ENCODE measurements around the gene HPN.

The HPN gene

DNA sequence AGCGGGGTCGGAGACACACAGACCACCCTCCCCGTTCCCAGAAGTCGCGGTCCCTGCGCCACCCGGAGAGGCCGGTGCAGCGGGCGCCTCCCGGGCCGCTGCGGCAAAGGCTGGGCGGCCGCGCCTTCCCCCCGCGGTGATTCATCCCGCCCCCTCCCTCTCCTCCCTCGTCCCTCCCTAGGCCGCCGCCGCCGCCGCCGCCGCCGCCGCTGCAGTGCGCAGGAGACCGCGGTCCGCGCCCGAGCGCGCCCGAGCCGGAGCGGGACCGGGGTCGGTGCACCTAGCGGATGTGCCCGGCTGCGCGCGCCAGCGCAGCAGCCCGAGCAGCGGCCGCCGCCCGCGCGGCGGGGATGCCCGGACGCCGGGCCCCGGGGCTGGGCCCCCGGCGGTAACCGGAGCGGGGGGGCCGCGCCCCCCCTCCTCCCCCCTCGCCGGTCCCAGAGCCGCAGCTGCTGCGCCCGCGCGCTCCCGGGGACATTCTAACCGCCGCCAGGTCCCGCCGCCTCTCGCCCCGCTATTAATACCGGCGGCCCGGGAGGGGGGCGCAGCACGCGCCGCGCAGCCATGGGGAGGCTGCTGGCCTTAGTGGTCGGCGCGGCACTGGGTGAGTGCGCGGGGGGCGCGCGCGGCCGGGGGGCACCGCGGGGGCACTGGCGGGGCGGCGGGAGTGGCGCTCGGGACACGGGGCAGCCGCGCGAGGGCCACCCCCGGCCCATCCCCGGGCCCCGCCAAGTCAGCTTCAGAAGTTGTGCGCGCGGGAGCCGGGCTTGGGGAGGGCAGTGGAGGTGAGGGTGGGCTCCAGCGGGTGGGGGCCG, 11.1 kb upstream of the HPN start, which contains the start of gene SCN1B:
TSS of gene SCN1B (plus strand) at position 214 of the 815 bp plus-strand sequence. CDS start at position 565, 351 bp downstream.
- H3K4me3 ChIP-seq (ENCODE audit: low read depth, low read length) = peak within 1 kb of the TSS; percentile 42
- POLR2A ChIA-PET = interaction anchor here (0.6 to 1.9 kb wide), 4 partner anchors 13 to 676 kb away, joined by 3 to 13 read pairs (median 4); partner anchors contain the start of gene GRAMD1A
- TF ChIP-seq SCRT2 (tag by site-specific recombination; IDR thresholded peaks at IDR 0.05) (no peak), ZNF549 (tag by site-specific recombination; IDR thresholded peaks at IDR 0.05) (no peak), ZFP69B (tag by site-specific recombination; IDR thresholded peaks at IDR 0.05) (0 out of 2 replicates have a peak, but pooled peaks have one; percentile 6), ZEB2 (tag by site-specific recombination; IDR thresholded peaks at IDR 0.05) (0 out of 2 replicates have a peak, but pooled peaks have one; percentile 90), KLF8 (tag by site-specific recombination; IDR thresholded peaks at IDR 0.05) (peak; percentile 49; the same call in 1 of the 2 replicates), KLF1 (tag by site-specific recombination; IDR thresholded peaks at IDR 0.05) (peak; percentile 27; the same call in 1 of the 2 replicates), ZNF701 (tag by site-specific recombination; IDR thresholded peaks at IDR 0.05) (no peak), WT1 (tag by site-specific recombination; IDR thresholded peaks at IDR 0.05) (peak; percentile 17; the same call in 1 of the 2 replicates), IKZF3 (tag by site-specific recombination; IDR thresholded peaks at IDR 0.05) (peak; percentile 75; the same call in 1 of the 2 replicates), ZIC2 (tag by site-specific recombination; IDR thresholded peaks at IDR 0.05) (no peak), ZNF433 (tag by site-specific recombination; IDR thresholded peaks at IDR 0.05; ENCODE audit: low read depth) (0 out of 2 replicates have a peak, but pooled peaks have one; percentile 1), ZSCAN30 (tag by site-specific recombination; IDR thresholded peaks at IDR 0.05) (no peak; the same call in 1 of the 2 replicates), ZNF391 (tag by site-specific recombination; IDR thresholded peaks at IDR 0.05; ENCODE audit: borderline replicate concordance, low read depth) (no peak), ZNF324 (tag by site-specific recombination; IDR thresholded peaks at IDR 0.05) (no peak), TCF7L2 (IDR thresholded peaks at IDR 0.05; ENCODE audit: borderline replicate concordance, low read depth, low read length) (no peak), KLF9 (tag by site-specific recombination; IDR thresholded peaks at IDR 0.05; ENCODE audit: low read depth) (0 out of 2 replicates have a peak, but pooled peaks have one; percentile 21), GLIS2 (tag by site-specific recombination; IDR thresholded peaks at IDR 0.05) (peak; percentile 85), ZNF747 (tag by site-specific recombination; IDR thresholded peaks at IDR 0.05) (no peak), ZNF248 (tag by site-specific recombination; IDR thresholded peaks at IDR 0.05) (no peak), SP3 (tag by site-specific recombination; IDR thresholded peaks at IDR 0.05) (peak; percentile 46), ZNF785 (tag by site-specific recombination; IDR thresholded peaks at IDR 0.05) (no peak), OVOL3 (tag by site-specific recombination; IDR thresholded peaks at IDR 0.05) (no peak), ZNF24 (tag by site-specific recombination; IDR thresholded peaks at IDR 0.05) (no peak), SP2 (tag by site-specific recombination; IDR thresholded peaks at IDR 0.05) (peak; percentile 22; the same call in 1 of the 2 replicates), ZNF660 (tag by site-specific recombination; IDR thresholded peaks at IDR 0.05) (peak; percentile 75), ZNF561 (tag by site-specific recombination; IDR thresholded peaks at IDR 0.05; ENCODE audit: borderline replicate concordance) (0 out of 2 replicates have a peak, but pooled peaks have one; percentile 0), ZBTB8A (tag by site-specific recombination; IDR thresholded peaks at IDR 0.05) (0 out of 2 replicates have a peak, but pooled peaks have one; percentile 49)
- TF ChIP-seq, protein P1, sequence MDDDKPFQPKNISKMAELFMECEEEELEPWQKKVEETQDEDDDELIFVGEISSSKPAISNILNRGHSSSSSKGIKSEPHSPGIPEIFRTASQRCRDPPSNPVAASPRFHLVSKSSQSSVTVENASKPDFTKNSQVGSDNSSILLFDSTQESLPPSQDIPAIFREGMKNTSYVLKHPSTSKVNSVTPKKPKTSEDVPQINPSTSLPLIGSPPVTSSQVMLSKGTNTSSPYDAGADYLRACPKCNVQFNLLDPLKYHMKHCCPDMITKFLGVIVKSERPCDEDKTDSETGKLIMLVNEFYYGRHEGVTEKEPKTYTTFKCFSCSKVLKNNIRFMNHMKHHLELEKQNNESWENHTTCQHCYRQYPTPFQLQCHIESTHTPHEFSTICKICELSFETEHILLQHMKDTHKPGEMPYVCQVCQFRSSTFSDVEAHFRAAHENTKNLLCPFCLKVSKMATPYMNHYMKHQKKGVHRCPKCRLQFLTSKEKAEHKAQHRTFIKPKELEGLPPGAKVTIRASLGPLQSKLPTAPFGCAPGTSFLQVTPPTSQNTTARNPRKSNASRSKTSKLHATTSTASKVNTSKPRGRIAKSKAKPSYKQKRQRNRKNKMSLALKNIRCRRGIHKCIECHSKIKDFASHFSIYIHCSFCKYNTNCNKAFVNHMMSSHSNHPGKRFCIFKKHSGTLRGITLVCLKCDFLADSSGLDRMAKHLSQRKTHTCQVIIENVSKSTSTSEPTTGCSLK (tag by site-specific recombination; IDR thresholded peaks at IDR 0.05) = no peak
- TF ChIP-seq, protein P2, sequence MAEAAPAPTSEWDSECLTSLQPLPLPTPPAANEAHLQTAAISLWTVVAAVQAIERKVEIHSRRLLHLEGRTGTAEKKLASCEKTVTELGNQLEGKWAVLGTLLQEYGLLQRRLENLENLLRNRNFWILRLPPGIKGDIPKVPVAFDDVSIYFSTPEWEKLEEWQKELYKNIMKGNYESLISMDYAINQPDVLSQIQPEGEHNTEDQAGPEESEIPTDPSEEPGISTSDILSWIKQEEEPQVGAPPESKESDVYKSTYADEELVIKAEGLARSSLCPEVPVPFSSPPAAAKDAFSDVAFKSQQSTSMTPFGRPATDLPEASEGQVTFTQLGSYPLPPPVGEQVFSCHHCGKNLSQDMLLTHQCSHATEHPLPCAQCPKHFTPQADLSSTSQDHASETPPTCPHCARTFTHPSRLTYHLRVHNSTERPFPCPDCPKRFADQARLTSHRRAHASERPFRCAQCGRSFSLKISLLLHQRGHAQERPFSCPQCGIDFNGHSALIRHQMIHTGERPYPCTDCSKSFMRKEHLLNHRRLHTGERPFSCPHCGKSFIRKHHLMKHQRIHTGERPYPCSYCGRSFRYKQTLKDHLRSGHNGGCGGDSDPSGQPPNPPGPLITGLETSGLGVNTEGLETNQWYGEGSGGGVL (tag by site-specific recombination; IDR thresholded peaks at IDR 0.05) = peak; percentile 84
- TF ChIP-seq, protein P3, sequence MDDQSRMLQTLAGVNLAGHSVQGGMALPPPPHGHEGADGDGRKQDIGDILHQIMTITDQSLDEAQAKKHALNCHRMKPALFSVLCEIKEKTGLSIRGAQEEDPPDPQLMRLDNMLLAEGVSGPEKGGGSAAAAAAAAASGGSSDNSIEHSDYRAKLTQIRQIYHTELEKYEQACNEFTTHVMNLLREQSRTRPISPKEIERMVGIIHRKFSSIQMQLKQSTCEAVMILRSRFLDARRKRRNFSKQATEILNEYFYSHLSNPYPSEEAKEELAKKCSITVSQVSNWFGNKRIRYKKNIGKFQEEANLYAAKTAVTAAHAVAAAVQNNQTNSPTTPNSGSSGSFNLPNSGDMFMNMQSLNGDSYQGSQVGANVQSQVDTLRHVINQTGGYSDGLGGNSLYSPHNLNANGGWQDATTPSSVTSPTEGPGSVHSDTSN (CRISPR knock-in tag; IDR thresholded peaks at IDR 0.05) = no peak; the same call in 1 of the 2 replicates
- TF ChIP-seq, protein P4, sequence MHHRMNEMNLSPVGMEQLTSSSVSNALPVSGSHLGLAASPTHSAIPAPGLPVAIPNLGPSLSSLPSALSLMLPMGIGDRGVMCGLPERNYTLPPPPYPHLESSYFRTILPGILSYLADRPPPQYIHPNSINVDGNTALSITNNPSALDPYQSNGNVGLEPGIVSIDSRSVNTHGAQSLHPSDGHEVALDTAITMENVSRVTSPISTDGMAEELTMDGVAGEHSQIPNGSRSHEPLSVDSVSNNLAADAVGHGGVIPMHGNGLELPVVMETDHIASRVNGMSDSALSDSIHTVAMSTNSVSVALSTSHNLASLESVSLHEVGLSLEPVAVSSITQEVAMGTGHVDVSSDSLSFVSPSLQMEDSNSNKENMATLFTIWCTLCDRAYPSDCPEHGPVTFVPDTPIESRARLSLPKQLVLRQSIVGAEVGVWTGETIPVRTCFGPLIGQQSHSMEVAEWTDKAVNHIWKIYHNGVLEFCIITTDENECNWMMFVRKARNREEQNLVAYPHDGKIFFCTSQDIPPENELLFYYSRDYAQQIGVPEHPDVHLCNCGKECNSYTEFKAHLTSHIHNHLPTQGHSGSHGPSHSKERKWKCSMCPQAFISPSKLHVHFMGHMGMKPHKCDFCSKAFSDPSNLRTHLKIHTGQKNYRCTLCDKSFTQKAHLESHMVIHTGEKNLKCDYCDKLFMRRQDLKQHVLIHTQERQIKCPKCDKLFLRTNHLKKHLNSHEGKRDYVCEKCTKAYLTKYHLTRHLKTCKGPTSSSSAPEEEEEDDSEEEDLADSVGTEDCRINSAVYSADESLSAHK (tag by site-specific recombination; IDR thresholded peaks at IDR 0.05) = no peak

More for the DNA sequence above, 11.1 kb upstream of the HPN start, which contains the start of gene SCN1B:
- peaks cover 14% of the 10 kb centered on the region for H3K4me1 ChIP-seq (ENCODE audit: control insufficient read depth, insufficient read depth, low read length)
- CTCF ChIA-PET = interaction anchor here (0.6 to 1.3 kb wide), 2 partner anchors 14 to 233 kb away, joined by 4 read pairs; no protein-coding TSS in a partner anchor
- H3K27ac ChIP-seq (ENCODE audit: extremely low read depth, low read depth, low read length) = peak within 1 kb of the TSS; percentile 74; the same call in 1 of the 2 replicates
- H3K36me3 ChIP-seq (ENCODE audit: control insufficient read depth in 2 of 2, insufficient read depth in 1 of 2, low read length in 2 of 2) = peaks cover 33 to 45% of the 10 kb centered on the region in 2 experiments
- no peaks in the 10 kb centered on the region for H3K9me3 ChIP-seq (ENCODE audit: control insufficient read depth, insufficient read depth, low read depth, low read length)
